OCI-LY1 (cell line): ENCODE measurements around the gene SMOC2.

Source experiments
- H2AFZ ChIP-seq: fragments of 200-600 bp; sonication (generic), shearing (Covaris generic); 2 replicates; pipeline ENCODE4 v1.6.0; 2014; ENCODE audit warnings: antibody characterized with exemption, mild to moderate bottlenecking, low read length
- H3F3A ChIP-seq: fragments of 200-600 bp; sonication (generic), shearing (Covaris generic); 2 replicates; pipeline ENCODE4 v1.6.0; 2014; ENCODE audit warnings: mild to moderate bottlenecking, antibody characterized with exemption, low read length, moderate library complexity; ENCODE audit not compliant: insufficient read depth
- H3K27ac ChIP-seq: fragments of 200-600 bp; sonication (generic); 2 replicates; pipeline ENCODE4 v1.5.1; 2014; ENCODE audit warnings: low read length, mixed run types, mild to moderate bottlenecking, low read depth; ENCODE audit not compliant: poor library complexity, severe bottlenecking
- H3K27me3 ChIP-seq: fragments of 200-600 bp; sonication (generic); 2 replicates; pipeline ENCODE4 v1.6.0; 2014; ENCODE audit warnings: antibody characterized with exemption, mild to moderate bottlenecking, low read length, moderate library complexity; ENCODE audit not compliant: insufficient read depth
- H3K36me3 ChIP-seq: fragments of 200-600 bp; sonication (generic); 2 replicates; pipeline ENCODE4 v1.6.1; 2014; ENCODE audit warnings: mild to moderate bottlenecking, antibody characterized with exemption, low read length, moderate library complexity, mixed read lengths; ENCODE audit not compliant: insufficient read depth
- H3K4me1 ChIP-seq: fragments of 200-600 bp; sonication (generic); 2 replicates; pipeline ENCODE4 v1.5.1; 2014; ENCODE audit warnings: mild to moderate bottlenecking, low read length, moderate library complexity; ENCODE audit not compliant: insufficient read depth, severe bottlenecking
- H3K4me2 ChIP-seq: fragments of 200-600 bp; sonication (generic), shearing (Covaris generic); 2 replicates; pipeline ENCODE4 v1.6.1; 2014; ENCODE audit warnings: low read length
- H3K4me3 ChIP-seq: fragments of 200-600 bp; sonication (generic); 2 replicates; pipeline ENCODE4 v1.5.1; 2014; ENCODE audit warnings: low read length, low read depth, mild to moderate bottlenecking, mixed read lengths; ENCODE audit not compliant: poor library complexity, severe bottlenecking
- H3K79me2 ChIP-seq: fragments of 200-600 bp; shearing (Covaris generic); 2 replicates; pipeline ENCODE4 v1.6.1; 2016; ENCODE audit warnings: mixed run types, low read length, mixed read lengths; ENCODE audit not compliant: insufficient read depth
- H3K9ac ChIP-seq: fragments of 200-600 bp; sonication (generic), shearing (Covaris generic); 2 replicates; pipeline ENCODE4 v1.6.1; 2014; ENCODE audit warnings: mild to moderate bottlenecking, low read length, mixed read lengths
- H3K9me2 ChIP-seq: fragments of 200-600 bp; sonication (generic), shearing (Covaris generic); 2 replicates; pipeline ENCODE4 v1.6.1; 2014; ENCODE audit warnings: low read depth, mild to moderate bottlenecking, low read length, mixed read lengths
- H3K9me3 ChIP-seq: fragments of 200-600 bp; shearing (Covaris generic); 2 replicates; pipeline ENCODE4 v1.6.1; 2014; ENCODE audit warnings: low read length, mixed read lengths
- H4K20me1 ChIP-seq: fragments of 200-600 bp; sonication (generic), shearing (Covaris generic); 2 replicates; pipeline ENCODE4 v1.6.0; 2016; ENCODE audit warnings: mild to moderate bottlenecking, low read length; ENCODE audit not compliant: insufficient read depth
- EZH2 ChIP-seq: fragments of 200-600 bp; sonication (generic), shearing (Covaris generic); IDR thresholded peaks from 2 replicates; pipeline ENCODE4 v1.8.0; 2017; ENCODE audit warnings: borderline replicate concordance, mixed run types, mild to moderate bottlenecking, antibody characterized with exemption, low read length, moderate library complexity, mixed read lengths
- TF ChIP-seq, protein P1 (sequence below): fragments of 200-600 bp; sonication (generic), shearing (Covaris generic); IDR thresholded peaks from 2 replicates; pipeline ENCODE4 v1.5.1; 2017; ENCODE audit warnings: mild to moderate bottlenecking, antibody characterized with exemption, low read length, moderate library complexity, mixed read lengths

The SMOC2 gene

DNA sequence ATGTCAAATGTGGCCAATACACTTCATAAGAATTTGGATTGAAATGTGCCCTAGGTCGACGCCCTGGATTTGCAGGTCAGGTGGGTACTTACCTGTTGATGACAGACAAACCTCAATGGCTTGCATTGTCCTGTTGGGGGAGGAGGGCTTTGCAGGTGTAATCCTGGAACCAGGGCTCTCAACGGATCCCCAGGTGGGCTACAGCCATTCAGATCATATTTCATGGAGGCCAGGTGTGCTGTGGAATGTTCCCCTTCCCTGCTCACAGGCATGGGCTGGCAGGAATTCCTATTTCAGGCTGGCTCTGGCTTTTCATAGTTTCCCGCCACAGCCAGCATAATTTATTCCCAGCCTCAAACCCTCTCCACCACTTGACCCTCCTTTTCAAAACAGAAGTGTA is 254.7 kb downstream of the SMOC2 start:
- Histone ChIP-seq H2AFZ (no peak overlapping the region), H3K4me3 (no peak overlapping the region), H3K27me3 (no peaks in the 10 kb centered on the region), H4K20me1 (no peaks in the 10 kb centered on the region), H3K79me2 (no peaks in the 10 kb centered on the region), H3F3A (no peaks in the 10 kb centered on the region), H3K4me1 (no peaks in the 10 kb centered on the region), H3K9ac (no peak overlapping the region), H3K27ac (no peak overlapping the region), H3K4me2 (no peak overlapping the region), H3K36me3 (no peaks in the 10 kb centered on the region), H3K9me2 (no peaks in the 10 kb centered on the region), H3K9me3 (no peaks in the 10 kb centered on the region)
- TF ChIP-seq EZH2, result no peak
- TF ChIP-seq, protein P1, sequence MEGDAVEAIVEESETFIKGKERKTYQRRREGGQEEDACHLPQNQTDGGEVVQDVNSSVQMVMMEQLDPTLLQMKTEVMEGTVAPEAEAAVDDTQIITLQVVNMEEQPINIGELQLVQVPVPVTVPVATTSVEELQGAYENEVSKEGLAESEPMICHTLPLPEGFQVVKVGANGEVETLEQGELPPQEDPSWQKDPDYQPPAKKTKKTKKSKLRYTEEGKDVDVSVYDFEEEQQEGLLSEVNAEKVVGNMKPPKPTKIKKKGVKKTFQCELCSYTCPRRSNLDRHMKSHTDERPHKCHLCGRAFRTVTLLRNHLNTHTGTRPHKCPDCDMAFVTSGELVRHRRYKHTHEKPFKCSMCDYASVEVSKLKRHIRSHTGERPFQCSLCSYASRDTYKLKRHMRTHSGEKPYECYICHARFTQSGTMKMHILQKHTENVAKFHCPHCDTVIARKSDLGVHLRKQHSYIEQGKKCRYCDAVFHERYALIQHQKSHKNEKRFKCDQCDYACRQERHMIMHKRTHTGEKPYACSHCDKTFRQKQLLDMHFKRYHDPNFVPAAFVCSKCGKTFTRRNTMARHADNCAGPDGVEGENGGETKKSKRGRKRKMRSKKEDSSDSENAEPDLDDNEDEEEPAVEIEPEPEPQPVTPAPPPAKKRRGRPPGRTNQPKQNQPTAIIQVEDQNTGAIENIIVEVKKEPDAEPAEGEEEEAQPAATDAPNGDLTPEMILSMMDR, result no peak

DNA sequence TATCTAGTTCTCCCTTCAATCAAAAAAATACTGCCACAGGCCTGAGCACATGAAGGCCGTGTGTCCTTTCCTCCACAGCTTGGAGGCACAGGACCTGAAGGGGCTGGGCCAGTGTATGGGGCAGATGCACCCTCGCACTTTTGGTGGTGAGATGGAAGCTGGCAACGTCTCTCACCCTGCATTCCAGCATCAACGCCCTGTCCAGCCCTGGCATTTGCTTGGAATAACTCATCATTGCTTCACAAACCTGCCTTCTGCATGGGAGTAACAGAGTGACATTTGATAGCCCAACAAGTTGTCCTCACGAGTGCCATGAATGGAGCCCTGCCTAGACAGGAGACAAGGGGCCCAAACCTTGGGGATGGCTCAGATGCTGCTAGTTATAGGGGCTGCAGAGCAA is 257.9 kb downstream of the SMOC2 start:
- Histone ChIP-seq H3K4me1 (no peaks in the 10 kb centered on the region), H2AFZ (no peak overlapping the region), H3F3A (no peaks in the 10 kb centered on the region), H3K36me3 (no peaks in the 10 kb centered on the region), H3K9me2 (no peaks in the 10 kb centered on the region), H3K79me2 (no peaks in the 10 kb centered on the region), H3K9ac (no peak overlapping the region), H4K20me1 (no peaks in the 10 kb centered on the region), H3K27ac (no peak overlapping the region), H3K9me3 (no peaks in the 10 kb centered on the region), H3K4me3 (no peak overlapping the region), H3K27me3 (no peaks in the 10 kb centered on the region), H3K4me2 (no peak overlapping the region)
- no peak for TF ChIP-seq EZH2
- TF ChIP-seq, protein P1, result no peak

DNA sequence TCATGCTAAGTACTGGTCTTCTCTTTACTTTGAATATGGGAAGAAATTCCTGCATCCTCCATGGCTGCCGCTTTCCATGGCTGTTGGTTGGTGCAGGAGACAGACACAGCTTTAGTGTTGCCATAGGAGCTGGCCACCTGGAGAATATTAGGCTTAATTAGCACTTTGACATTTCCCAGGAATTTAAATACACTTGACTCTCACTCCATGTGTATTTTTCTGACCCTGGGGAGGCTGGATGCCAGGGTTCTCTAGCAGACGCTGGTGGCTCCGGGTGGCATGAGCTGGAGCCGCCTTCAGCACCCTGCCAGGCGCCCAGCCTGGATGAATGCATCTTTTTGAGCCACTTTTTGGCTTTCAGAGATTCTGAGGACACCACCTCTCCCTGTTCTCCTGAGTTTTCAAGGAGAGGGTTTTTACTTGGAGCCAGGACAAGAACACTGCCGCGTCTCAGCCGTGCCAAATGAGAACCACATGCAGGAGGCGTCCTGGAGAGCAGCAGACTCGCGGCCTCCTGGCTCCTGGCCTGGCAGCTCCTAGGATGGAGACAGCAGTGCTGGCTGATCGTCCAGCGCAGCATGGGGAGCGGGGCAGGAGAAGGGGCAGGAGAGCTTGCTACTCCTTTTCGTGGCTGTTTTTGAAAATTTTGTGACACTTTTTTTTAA is 258.8 kb downstream of the SMOC2 start:
- Histone ChIP-seq H4K20me1 (no peaks in the 10 kb centered on the region), H3K4me2 (no peak overlapping the region), H3K36me3 (no peaks in the 10 kb centered on the region), H3K4me3 (no peak overlapping the region), H3K9ac (no peak overlapping the region), H3K27ac (no peak overlapping the region), H3F3A (no peaks in the 10 kb centered on the region), H2AFZ (no peak overlapping the region), H3K9me3 (no peaks in the 10 kb centered on the region), H3K27me3 (no peaks in the 10 kb centered on the region), H3K9me2 (no peaks in the 10 kb centered on the region), H3K79me2 (no peaks in the 10 kb centered on the region), H3K4me1 (no peaks in the 10 kb centered on the region)
- no peak for TF ChIP-seq EZH2
- TF ChIP-seq, protein P1, result no peak
